HFFc6 (cell line): ENCODE measurements around the gene TTC39C. TPM values are rescaled to one million over a fixed set of nuclear protein-coding genes. Genes with fewer than 3 reads are reported as not detected.

Experiments
- DNase-seq: peaks from one replicate; pipeline ENCODE4 v3.0.0-alpha.2; 2018
- H3K27ac Mint-ChIP-seq: 2 replicates; pipeline ENCODE4 v1.8.0; 2020; ENCODE audit warnings: mild to moderate bottlenecking, mixed read lengths
- H3K27me3 Mint-ChIP-seq: 2 replicates; pipeline ENCODE4 v1.8.0; 2021; ENCODE audit warnings: mild to moderate bottlenecking, moderate library complexity, mixed read lengths; ENCODE audit not compliant: insufficient read depth
- H3K36me3 Mint-ChIP-seq: 2 replicates; pipeline ENCODE4 v1.8.0; 2021; ENCODE audit warnings: low read depth, mixed read lengths
- H3K4me1 Mint-ChIP-seq: 2 replicates; pipeline ENCODE4 v1.8.0; 2020; ENCODE audit warnings: low read depth, mixed read lengths
- H3K4me3 Mint-ChIP-seq: 2 replicates; pipeline ENCODE4 v1.8.0; 2020; ENCODE audit warnings: mild to moderate bottlenecking, moderate library complexity, mixed read lengths
- H3K9me3 Mint-ChIP-seq: 2 replicates; pipeline ENCODE4 v1.8.0; 2020; ENCODE audit warnings: mild to moderate bottlenecking, mixed read lengths
- total RNA-seq, 6 experiments: library from RNA; stranded (reverse); fragmentation: NEBNext Ultra II Directional; extraction: Animal tissue kit (Norgen Biotek cat#: 25700); gene quantifications; 2 replicates in 1 of 6; 3 replicates in 5 of 6; pipeline ENCODE4 v1.2.3, GENCODE V29; 2021
- TF ChIP-seq, protein P1 (sequence below): fragments of 200-600 bp; sonication (generic); IDR thresholded peaks from 2 replicates; pipeline ENCODE4 v1.5.0; 2021; ENCODE audit warnings: antibody characterized with exemption, mild to moderate bottlenecking

TTC39C gene
- total RNA-seq, 6 experiments from 2014 or later, result 10.1 to 21.3 (median 17.4) TPM

DNA sequence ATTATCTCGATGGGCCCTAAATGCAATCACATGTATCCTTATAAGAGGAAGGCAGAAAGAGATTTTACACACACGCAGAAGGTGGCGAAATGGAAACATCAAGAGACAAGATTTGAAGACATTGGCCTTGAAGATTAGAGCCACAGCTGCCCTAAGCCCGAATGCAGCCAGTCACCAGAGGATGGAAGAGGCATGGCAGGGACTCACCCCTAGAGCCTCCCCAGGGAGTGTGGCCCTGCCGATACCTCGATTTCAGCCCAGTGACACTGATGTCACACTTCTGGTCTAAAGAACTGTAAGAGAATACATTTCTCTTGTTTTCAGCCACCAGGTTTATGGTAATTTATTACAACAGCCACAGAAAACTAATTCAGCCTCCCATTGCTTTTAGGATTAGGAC, 17.4 kb downstream of the TTC39C start:
- H3K4me3 Mint-ChIP-seq, result no peak overlapping the region
- H3K27ac Mint-ChIP-seq, result no peak overlapping the region
- H3K4me1 Mint-ChIP-seq, result peaks cover 28% of the 10 kb centered on the region
- H3K27me3 Mint-ChIP-seq, result no peaks in the 10 kb centered on the region
- H3K36me3 Mint-ChIP-seq, result no peaks in the 10 kb centered on the region
- H3K9me3 Mint-ChIP-seq, result no peaks in the 10 kb centered on the region
- TF ChIP-seq, protein P1, sequence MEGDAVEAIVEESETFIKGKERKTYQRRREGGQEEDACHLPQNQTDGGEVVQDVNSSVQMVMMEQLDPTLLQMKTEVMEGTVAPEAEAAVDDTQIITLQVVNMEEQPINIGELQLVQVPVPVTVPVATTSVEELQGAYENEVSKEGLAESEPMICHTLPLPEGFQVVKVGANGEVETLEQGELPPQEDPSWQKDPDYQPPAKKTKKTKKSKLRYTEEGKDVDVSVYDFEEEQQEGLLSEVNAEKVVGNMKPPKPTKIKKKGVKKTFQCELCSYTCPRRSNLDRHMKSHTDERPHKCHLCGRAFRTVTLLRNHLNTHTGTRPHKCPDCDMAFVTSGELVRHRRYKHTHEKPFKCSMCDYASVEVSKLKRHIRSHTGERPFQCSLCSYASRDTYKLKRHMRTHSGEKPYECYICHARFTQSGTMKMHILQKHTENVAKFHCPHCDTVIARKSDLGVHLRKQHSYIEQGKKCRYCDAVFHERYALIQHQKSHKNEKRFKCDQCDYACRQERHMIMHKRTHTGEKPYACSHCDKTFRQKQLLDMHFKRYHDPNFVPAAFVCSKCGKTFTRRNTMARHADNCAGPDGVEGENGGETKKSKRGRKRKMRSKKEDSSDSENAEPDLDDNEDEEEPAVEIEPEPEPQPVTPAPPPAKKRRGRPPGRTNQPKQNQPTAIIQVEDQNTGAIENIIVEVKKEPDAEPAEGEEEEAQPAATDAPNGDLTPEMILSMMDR, result no peak
- no peak for DNase-seq

DNA sequence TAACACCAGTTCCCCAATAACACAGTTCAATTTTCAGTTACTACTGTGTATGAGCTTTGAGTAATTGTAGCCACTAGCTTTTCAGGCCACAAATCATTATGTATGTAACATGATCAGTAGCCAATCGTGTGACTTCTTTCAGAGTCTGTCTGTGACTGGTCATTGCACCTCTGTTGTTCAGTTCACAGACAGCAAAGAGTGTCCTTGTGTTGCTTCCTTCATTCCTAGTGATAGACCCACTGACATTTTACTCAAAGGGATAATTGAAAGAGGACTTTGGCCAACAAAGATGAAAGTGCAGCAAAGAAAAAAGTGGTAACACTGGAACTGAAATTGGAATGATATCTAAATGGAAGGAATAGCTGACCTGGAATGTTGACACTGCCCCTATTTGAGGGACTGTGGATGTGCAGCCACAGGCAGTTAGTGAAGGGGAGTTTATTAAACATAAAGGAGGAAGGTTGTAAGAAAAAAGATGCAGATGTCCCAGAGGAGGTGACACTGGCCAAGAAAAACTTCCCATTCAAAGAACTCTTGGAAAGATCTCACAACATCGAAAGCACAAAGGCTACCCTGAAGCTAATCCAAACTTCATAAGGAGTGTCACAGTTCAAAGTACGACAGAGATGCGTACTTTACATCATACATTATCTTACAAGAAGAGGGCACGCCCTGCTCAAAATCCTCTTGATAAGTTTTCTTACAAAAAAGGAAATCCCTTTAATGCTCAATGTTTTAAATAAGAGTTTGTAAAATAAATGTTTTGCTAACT, 19.3 kb downstream of the TTC39C start:
- DNase-seq, result no peak
- H3K27me3 Mint-ChIP-seq, result no peaks in the 10 kb centered on the region
- H3K4me1 Mint-ChIP-seq, result peaks cover 13% of the 10 kb centered on the region; the same call in 1 of the 2 replicates
- H3K27ac Mint-ChIP-seq, result no peak overlapping the region
- no peak overlapping the region for H3K4me3 Mint-ChIP-seq
- TF ChIP-seq, protein P1, result no peak
- no peaks in the 10 kb centered on the region for H3K36me3 Mint-ChIP-seq
- H3K9me3 Mint-ChIP-seq, result no peaks in the 10 kb centered on the region

DNA sequence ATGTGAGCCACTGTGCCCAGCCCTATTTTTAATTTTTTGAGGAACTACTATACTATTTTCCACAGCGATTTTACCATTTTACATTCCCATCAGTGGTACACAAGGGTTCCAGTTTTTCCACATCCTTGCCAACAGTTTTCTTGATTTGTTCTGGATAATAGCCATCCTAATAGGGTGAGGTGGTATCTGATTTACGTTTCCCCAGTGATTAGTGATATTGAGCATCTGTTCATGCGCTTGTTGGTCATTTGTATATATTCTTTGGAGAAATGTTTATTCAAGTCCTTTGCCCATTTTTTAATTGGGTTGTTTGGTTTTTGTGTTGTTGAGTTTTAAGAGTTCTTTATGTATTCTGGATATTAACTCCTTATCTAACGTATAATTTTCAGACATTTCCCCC, 20.8 kb downstream of the TTC39C start:
- TF ChIP-seq, protein P1, result no peak
- Mint-ChIP-seq H3K4me1 (peaks cover 9% of the 10 kb centered on the region; the same call in 1 of the 2 replicates), H3K9me3 (no peaks in the 10 kb centered on the region), H3K27me3 (no peaks in the 10 kb centered on the region), H3K27ac (no peak overlapping the region), H3K36me3 (no peaks in the 10 kb centered on the region), H3K4me3 (no peak overlapping the region)
- no peak for DNase-seq

DNA sequence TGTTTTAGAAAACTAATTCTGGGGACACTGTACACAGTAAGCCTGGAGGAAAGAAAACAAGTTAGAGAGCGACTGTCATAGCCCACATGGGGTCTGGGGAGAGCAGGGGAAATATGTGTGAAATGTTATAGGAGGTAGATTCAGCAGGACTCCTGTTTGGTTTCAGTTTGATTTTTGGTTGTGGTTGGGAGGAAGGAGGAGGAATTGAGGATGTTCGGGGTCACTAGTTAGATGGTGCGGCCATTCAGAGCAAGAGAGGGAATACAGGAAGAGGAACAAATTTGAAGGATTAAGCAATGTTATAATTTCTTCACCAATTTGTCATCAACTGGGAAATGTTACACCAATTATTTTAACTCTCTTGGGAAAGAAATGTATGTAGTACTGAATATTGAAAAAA, 25.1 kb downstream of the TTC39C start:
- no peaks in the 10 kb centered on the region for H3K4me1 Mint-ChIP-seq
- no peaks in the 10 kb centered on the region for H3K36me3 Mint-ChIP-seq
- DNase-seq, result no peak
- H3K27me3 Mint-ChIP-seq, result no peaks in the 10 kb centered on the region
- TF ChIP-seq, protein P1, result no peak
- H3K9me3 Mint-ChIP-seq, result no peaks in the 10 kb centered on the region
- no peak overlapping the region for H3K4me3 Mint-ChIP-seq
- H3K27ac Mint-ChIP-seq, result no peak overlapping the region

DNA sequence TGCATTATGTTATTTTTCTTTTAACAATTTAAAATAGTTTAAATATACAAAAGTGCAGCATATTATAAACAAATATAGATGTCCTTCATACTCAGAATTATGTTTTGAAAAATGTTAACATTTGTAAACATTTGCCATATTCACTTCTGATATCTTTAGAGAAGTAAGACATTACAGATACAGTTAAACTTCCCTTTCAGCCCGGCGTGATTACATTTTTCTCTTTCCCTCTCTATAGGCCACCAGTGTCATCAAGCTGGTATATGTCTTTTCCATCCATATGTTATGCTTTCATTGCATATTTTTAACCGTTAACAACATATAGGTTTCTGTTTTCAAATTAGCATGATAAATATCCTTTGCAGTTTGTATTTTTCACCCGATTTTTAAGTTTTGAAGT, 27.1 kb downstream of the TTC39C start:
- no peak for DNase-seq
- Mint-ChIP-seq H3K9me3 (no peaks in the 10 kb centered on the region), H3K4me3 (no peak overlapping the region), H3K4me1 (no peaks in the 10 kb centered on the region), H3K36me3 (no peaks in the 10 kb centered on the region), H3K27ac (no peak overlapping the region), H3K27me3 (no peaks in the 10 kb centered on the region)
- TF ChIP-seq, protein P1, result no peak
